ENCODE measurements around the gene PIK3CB.

DNA sequence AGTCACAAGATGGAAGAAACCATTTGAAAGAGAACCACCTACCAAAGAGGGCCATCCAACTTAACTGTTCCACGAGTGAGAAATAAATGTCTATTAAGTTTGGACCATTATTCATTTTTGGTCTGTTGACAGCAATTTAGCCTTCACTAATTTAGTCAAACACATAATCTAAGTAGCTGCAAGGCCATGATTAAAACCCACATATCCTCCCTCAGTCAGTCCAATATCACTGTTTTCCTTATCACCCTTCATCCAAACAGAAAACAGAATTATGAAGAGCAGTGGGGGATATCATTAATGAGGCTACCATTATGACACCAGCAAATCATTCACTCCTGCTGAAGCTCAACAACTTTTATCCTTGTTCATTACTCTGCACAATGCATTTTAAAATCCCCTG is 52.0 kb downstream of the PIK3CB start:
- TF ChIP-seq CTCF (IDR thresholded peaks at IDR 0.05) (no peak), SIN3A (IDR thresholded peaks at IDR 0.05; ENCODE audit: borderline replicate concordance, insufficient read depth, low read depth, low read length) (no peak), TCF7L2 (IDR thresholded peaks at IDR 0.05; ENCODE audit: low read depth, low read length) (no peak)
